ENCODE measurements around the gene AP4E1. TPM values are rescaled to one million over a fixed set of nuclear protein-coding genes. Genes with fewer than 3 reads are reported as not detected.

AP4E1 gene
- total RNA-seq, 1 experiment from 2014 or later = 9.5 TPM

DNA sequence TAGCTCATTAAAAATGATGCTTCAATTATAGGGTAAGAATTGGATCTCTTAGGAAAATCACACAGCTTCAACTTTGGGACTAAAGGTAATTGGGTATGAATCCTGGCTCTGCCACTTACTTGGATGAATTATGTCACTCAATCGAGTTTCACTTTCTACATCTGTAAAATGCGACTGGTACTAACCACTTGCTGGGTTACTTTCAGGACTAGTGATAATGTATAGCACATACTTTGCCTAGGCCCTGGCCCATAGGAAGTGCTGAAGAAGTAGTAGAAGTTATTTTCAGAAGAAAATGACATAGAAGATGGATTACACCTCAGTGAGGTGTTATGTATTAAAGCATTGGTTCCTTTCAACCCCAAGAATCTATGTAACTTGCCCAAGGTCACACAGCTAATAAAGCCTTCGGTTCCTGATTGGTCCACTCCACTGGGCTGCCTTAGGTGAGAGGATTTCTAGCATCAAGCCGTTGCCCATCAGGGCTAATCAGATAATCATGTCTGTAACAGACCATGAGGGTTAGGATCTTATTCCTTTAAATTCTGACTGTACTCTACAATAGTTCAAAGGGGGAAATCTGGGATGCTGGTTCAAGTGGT, 29.4 kb upstream of the AP4E1 start (continued):
- TF ChIP-seq, protein P1, sequence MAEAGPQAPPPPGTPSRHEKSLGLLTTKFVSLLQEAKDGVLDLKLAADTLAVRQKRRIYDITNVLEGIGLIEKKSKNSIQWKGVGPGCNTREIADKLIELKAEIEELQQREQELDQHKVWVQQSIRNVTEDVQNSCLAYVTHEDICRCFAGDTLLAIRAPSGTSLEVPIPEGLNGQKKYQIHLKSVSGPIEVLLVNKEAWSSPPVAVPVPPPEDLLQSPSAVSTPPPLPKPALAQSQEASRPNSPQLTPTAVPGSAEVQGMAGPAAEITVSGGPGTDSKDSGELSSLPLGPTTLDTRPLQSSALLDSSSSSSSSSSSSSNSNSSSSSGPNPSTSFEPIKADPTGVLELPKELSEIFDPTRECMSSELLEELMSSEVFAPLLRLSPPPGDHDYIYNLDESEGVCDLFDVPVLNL (CRISPR knock-in tag; IDR thresholded peaks at IDR 0.05; ENCODE audit: borderline replicate concordance, low read depth) = no peak
- no peak for TF ChIP-seq MYBL2 (CRISPR knock-in tag; IDR thresholded peaks at IDR 0.05)
- no peak for TF ChIP-seq ELF4 (CRISPR knock-in tag; IDR thresholded peaks at IDR 0.05; ENCODE audit: low read depth)
- TF ChIP-seq, protein P2, sequence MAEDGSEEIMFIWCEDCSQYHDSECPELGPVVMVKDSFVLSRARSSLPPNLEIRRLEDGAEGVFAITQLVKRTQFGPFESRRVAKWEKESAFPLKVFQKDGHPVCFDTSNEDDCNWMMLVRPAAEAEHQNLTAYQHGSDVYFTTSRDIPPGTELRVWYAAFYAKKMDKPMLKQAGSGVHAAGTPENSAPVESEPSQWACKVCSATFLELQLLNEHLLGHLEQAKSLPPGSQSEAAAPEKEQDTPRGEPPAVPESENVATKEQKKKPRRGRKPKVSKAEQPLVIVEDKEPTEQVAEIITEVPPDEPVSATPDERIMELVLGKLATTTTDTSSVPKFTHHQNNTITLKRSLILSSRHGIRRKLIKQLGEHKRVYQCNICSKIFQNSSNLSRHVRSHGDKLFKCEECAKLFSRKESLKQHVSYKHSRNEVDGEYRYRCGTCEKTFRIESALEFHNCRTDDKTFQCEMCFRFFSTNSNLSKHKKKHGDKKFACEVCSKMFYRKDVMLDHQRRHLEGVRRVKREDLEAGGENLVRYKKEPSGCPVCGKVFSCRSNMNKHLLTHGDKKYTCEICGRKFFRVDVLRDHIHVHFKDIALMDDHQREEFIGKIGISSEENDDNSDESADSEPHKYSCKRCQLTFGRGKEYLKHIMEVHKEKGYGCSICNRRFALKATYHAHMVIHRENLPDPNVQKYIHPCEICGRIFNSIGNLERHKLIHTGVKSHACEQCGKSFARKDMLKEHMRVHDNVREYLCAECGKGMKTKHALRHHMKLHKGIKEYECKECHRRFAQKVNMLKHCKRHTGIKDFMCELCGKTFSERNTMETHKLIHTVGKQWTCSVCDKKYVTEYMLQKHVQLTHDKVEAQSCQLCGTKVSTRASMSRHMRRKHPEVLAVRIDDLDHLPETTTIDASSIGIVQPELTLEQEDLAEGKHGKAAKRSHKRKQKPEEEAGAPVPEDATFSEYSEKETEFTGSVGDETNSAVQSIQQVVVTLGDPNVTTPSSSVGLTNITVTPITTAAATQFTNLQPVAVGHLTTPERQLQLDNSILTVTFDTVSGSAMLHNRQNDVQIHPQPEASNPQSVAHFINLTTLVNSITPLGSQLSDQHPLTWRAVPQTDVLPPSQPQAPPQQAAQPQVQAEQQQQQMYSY (CRISPR knock-in tag; IDR thresholded peaks at IDR 0.05) = no peak

DNA sequence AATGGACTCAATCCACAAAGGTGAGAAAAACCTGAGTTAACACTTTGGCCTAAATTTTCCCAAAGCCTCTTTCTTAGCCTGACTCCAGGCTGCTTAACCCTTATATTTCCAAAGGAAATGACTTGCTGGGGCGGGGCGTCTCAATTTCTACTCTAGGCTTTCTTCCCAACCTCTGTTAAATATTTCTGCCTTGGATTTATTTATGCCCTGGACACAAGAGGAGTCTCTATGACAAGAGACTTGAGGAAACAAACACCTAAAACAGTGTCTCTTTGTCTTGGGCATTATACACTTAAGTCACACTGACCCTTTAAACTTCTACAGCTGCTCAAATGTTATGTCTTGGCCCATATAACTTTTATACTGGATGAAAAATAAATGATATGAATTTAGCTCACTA, 28.3 kb upstream of the AP4E1 start:
- no peaks in the 10 kb centered on the region for H3K9me3 Mint-ChIP-seq
- DNase-seq (ENCODE audit: low spot score) = no peak
- TF ChIP-seq RORB (CRISPR knock-in tag; IDR thresholded peaks at IDR 0.05) (no peak), ATF1 (CRISPR knock-in tag; IDR thresholded peaks at IDR 0.05) (no peak), ZNF263 (CRISPR knock-in tag; IDR thresholded peaks at IDR 0.05; ENCODE audit: low read depth) (no peak), PRRX2 (CRISPR knock-in tag; IDR thresholded peaks at IDR 0.05) (no peak)
- TF ChIP-seq, protein P3, sequence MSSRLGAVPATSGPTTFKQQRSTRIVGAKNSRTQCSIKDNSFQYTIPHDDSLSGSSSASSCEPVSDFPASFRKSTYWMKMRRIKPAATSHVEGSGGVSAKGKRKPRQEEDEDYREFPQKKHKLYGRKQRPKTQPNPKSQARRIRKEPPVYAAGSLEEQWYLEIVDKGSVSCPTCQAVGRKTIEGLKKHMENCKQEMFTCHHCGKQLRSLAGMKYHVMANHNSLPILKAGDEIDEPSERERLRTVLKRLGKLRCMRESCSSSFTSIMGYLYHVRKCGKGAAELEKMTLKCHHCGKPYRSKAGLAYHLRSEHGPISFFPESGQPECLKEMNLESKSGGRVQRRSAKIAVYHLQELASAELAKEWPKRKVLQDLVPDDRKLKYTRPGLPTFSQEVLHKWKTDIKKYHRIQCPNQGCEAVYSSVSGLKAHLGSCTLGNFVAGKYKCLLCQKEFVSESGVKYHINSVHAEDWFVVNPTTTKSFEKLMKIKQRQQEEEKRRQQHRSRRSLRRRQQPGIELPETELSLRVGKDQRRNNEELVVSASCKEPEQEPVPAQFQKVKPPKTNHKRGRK (CRISPR knock-in tag; IDR thresholded peaks at IDR 0.05; ENCODE audit: borderline replicate concordance) = no peak
- H3K36me3 Mint-ChIP-seq = no peaks in the 10 kb centered on the region
- no peaks in the 10 kb centered on the region for H3K4me1 Mint-ChIP-seq
- H3K27ac Mint-ChIP-seq = no peak overlapping the region
- no peak for ATAC-seq
- no peak overlapping the region for H3K4me3 Mint-ChIP-seq
- peaks cover 6% of the 10 kb centered on the region for H3K27me3 Mint-ChIP-seq (ENCODE audit: low read depth)
- ChIA-PET POLR2A (interaction anchor here (0.7 kb wide), 1 partner anchor 555 kb away, joined by 4 read pairs; no protein-coding TSS in a partner anchor), CTCF (interaction anchor here (0.6 kb wide), 1 partner anchor 489 kb away, joined by 3 read pairs; no protein-coding TSS in a partner anchor)

DNA sequence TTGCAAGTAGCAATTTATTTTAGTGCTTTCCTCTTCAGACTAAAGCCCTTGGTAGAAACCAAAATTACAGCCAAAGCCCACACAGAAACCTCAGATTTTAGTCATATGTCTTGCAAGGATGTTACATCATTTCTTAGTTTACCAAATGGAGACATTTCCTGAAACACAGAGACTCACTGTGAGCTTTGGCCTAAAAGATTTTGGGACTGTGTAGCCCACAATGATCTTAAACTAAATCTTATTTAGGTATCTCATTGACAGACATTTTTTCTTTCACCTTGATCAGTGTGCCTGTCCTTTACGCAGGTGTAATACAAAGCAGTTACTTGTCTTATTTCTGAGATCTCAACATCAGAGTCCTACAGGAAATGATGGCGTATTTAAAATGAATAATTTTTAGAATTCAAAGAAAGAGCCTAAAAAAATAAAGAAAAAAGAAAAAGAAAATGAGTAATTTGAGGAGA, 27.8 kb upstream of the AP4E1 start:
- H3K36me3 Mint-ChIP-seq = no peaks in the 10 kb centered on the region
- no peaks in the 10 kb centered on the region for H3K4me1 Mint-ChIP-seq
- DNase-seq (ENCODE audit: low spot score) = no peak
- peaks cover 6% of the 10 kb centered on the region for H3K27me3 Mint-ChIP-seq (ENCODE audit: low read depth)
- TF ChIP-seq NFYB (CRISPR knock-in tag; conservative IDR thresholded peaks at IDR 0.05; ENCODE audit: low read depth) = no peak
- TF ChIP-seq, protein P2 (CRISPR knock-in tag; IDR thresholded peaks at IDR 0.05) = no peak
- TF ChIP-seq, protein P4, sequence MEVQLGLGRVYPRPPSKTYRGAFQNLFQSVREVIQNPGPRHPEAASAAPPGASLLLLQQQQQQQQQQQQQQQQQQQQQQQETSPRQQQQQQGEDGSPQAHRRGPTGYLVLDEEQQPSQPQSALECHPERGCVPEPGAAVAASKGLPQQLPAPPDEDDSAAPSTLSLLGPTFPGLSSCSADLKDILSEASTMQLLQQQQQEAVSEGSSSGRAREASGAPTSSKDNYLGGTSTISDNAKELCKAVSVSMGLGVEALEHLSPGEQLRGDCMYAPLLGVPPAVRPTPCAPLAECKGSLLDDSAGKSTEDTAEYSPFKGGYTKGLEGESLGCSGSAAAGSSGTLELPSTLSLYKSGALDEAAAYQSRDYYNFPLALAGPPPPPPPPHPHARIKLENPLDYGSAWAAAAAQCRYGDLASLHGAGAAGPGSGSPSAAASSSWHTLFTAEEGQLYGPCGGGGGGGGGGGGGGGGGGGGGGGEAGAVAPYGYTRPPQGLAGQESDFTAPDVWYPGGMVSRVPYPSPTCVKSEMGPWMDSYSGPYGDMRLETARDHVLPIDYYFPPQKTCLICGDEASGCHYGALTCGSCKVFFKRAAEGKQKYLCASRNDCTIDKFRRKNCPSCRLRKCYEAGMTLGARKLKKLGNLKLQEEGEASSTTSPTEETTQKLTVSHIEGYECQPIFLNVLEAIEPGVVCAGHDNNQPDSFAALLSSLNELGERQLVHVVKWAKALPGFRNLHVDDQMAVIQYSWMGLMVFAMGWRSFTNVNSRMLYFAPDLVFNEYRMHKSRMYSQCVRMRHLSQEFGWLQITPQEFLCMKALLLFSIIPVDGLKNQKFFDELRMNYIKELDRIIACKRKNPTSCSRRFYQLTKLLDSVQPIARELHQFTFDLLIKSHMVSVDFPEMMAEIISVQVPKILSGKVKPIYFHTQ (CRISPR knock-in tag; IDR thresholded peaks at IDR 0.05) = no peak
- TF ChIP-seq, protein P5, sequence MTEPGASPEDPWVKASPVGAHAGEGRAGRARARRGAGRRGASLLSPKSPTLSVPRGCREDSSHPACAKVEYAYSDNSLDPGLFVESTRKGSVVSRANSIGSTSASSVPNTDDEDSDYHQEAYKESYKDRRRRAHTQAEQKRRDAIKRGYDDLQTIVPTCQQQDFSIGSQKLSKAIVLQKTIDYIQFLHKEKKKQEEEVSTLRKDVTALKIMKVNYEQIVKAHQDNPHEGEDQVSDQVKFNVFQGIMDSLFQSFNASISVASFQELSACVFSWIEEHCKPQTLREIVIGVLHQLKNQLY (CRISPR knock-in tag; IDR thresholded peaks at IDR 0.05) = no peak
- TF ChIP-seq, protein P6, sequence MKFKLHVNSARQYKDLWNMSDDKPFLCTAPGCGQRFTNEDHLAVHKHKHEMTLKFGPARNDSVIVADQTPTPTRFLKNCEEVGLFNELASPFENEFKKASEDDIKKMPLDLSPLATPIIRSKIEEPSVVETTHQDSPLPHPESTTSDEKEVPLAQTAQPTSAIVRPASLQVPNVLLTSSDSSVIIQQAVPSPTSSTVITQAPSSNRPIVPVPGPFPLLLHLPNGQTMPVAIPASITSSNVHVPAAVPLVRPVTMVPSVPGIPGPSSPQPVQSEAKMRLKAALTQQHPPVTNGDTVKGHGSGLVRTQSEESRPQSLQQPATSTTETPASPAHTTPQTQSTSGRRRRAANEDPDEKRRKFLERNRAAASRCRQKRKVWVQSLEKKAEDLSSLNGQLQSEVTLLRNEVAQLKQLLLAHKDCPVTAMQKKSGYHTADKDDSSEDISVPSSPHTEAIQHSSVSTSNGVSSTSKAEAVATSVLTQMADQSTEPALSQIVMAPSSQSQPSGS (CRISPR knock-in tag; IDR thresholded peaks at IDR 0.05; ENCODE audit: borderline replicate concordance, low read depth) = no peak
- no peak for TF ChIP-seq ZNF416 (CRISPR knock-in tag; IDR thresholded peaks at IDR 0.05)
- no peaks in the 10 kb centered on the region for H3K9me3 Mint-ChIP-seq
- H3K27ac Mint-ChIP-seq = no peak overlapping the region
- POLR2A ChIA-PET = interaction anchor here (0.6 kb wide), 1 partner anchor 299 kb away, joined by 3 read pairs; no protein-coding TSS in a partner anchor
- CTCF ChIA-PET = interaction anchor here (0.7 kb wide), 1 partner anchor 839 kb away, joined by 3 read pairs; no protein-coding TSS in a partner anchor
- no peak overlapping the region for H3K4me3 Mint-ChIP-seq
- ATAC-seq = no peak
